ENCODE results near the gene CCDC201.

CCDC201 gene

DNA sequence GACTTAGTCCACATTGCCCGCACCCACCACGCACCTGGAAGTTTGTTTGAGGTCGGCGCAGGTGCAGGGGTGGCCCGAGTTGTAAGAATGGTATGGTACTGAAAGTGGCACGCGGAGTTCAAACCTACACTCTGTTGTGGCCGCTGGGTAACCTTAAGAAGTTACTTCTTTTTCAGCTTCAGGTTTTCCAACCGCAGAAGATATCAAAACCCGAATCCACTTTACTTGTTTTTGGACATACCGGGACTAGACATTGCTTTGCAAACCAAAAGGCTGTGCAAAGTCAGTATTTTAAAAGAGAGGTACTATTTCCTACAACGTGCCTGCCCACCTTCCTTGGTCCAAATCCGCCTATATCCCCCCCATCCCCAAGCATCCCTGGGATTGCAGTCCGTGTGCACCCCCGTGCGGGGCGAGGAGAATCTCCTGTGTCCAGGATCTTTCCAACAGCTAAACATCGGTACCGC is 47.1 kb upstream of the CCDC201 start:
- DNase-seq (ENCODE audit: low read depth in 1 of 2, low spot score in 1 of 2), result no peak
- no peak for TF ChIP-seq POLR2AphosphoS5 (IDR thresholded peaks at IDR 0.05; ENCODE audit: low read depth)
- no peak for TF ChIP-seq CTCF (IDR thresholded peaks at IDR 0.05; ENCODE audit: insufficient read depth, low read length)
- H3K4me3 ChIP-seq (replicated peaks; ENCODE audit: insufficient read depth, low read length), result no peak overlapping the region
- H3K27me3 ChIP-seq (ENCODE audit: insufficient read depth, poor library complexity, severe bottlenecking), result peaks cover 49% of the 10 kb centered on the region
- no peak overlapping the region for H3K27ac ChIP-seq (replicated peaks)

DNA sequence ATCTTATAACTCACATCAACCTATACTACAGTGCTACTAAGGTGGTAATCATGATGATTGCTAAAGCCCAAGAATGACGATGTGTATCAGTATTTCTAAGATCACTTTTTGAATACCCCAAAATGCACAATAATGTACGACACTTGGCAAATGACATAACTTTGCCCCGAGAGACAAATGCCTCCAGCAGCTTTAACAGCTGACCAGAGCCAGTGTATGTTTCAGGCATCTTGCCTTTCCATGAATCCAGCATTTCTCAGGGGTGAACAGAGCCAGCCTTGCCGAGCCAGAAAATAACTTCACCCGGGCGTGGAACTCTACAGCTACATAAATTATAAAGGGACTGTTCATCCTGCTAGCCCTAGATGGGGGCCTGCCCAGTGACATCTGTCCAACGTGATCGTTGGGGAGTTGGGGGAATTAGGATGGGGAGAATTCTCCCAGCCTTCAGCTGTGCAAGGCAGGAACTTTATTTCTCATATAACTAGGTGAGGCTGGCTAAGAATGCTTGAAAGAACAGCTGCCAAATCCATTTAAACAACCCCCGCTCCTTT is 46.4 kb upstream of the CCDC201 start:
- no peak overlapping the region for H3K4me3 ChIP-seq (replicated peaks; ENCODE audit: insufficient read depth, low read length)
- DNase-seq (ENCODE audit: low read depth in 1 of 2, low spot score in 1 of 2), result no peak
- H3K27ac ChIP-seq (replicated peaks), result no peak overlapping the region
- no peak for TF ChIP-seq GABPA (IDR thresholded peaks at IDR 0.05; ENCODE audit: low read depth)
- no peak for TF ChIP-seq REST (IDR thresholded peaks at IDR 0.05; ENCODE audit: insufficient replicate concordance, low read depth)
- TF ChIP-seq POLR2AphosphoS5 (IDR thresholded peaks at IDR 0.05; ENCODE audit: low read depth), result no peak
- TF ChIP-seq CTCF (IDR thresholded peaks at IDR 0.05; ENCODE audit: insufficient read depth, low read length), result no peak
- TF ChIP-seq SPI1 (IDR thresholded peaks at IDR 0.05; ENCODE audit: borderline replicate concordance, low read depth), result no peak
- peaks cover 49% of the 10 kb centered on the region for H3K27me3 ChIP-seq (ENCODE audit: insufficient read depth, poor library complexity, severe bottlenecking)

DNA sequence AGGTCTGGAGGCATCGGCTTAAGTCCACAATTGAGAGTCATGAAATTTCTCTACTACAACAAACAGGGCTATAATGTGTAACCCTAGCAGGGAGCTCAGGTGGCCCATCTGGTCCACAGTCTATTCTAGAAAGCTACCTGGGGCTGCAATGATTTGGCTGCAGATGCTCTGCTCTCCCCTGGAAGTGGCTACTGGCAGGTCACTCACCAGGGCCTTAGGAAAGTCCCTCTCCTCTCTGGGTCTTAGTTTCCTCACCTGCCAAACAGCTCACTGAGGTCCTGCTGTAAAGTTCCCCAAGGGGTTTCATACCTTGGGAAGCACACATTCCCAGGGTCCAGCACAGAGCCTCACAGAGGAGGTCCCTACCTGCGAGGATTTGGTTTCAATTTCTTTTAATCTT is 45.7 kb upstream of the CCDC201 start:
- peaks cover 47% of the 10 kb centered on the region for H3K27me3 ChIP-seq (ENCODE audit: insufficient read depth, poor library complexity, severe bottlenecking)
- TF ChIP-seq GABPA (IDR thresholded peaks at IDR 0.05; ENCODE audit: low read depth), result no peak
- no peak for TF ChIP-seq CTCF (IDR thresholded peaks at IDR 0.05; ENCODE audit: insufficient read depth, low read length)
- TF ChIP-seq REST (IDR thresholded peaks at IDR 0.05; ENCODE audit: insufficient replicate concordance, low read depth), result no peak
- no peak for TF ChIP-seq SPI1 (IDR thresholded peaks at IDR 0.05; ENCODE audit: borderline replicate concordance, low read depth)
- no peak for TF ChIP-seq POLR2AphosphoS5 (IDR thresholded peaks at IDR 0.05; ENCODE audit: low read depth)
- H3K27ac ChIP-seq (replicated peaks), result no peak overlapping the region
- DNase-seq (ENCODE audit: low read depth in 1 of 2, low spot score in 1 of 2), result no peak
- H3K4me3 ChIP-seq (replicated peaks; ENCODE audit: insufficient read depth, low read length), result no peak overlapping the region

GRCh38 chr7:45917658-45918057 is 44.8 kb upstream of the CCDC201 start:
- TF ChIP-seq CTCF (IDR thresholded peaks at IDR 0.05; ENCODE audit: insufficient read depth, low read length) (peak; percentile 83), POLR2AphosphoS5 (IDR thresholded peaks at IDR 0.05; ENCODE audit: low read depth) (no peak)
- no peak overlapping the region for H3K4me3 ChIP-seq (replicated peaks; ENCODE audit: insufficient read depth, low read length)
- DNase-seq (ENCODE audit: low read depth in 1 of 2, low spot score in 1 of 2), result peak; percentile 25 to 59
- H3K27me3 ChIP-seq (ENCODE audit: insufficient read depth, poor library complexity, severe bottlenecking), result peaks cover 41% of the 10 kb centered on the region
- H3K27ac ChIP-seq (replicated peaks), result no peak overlapping the region
